Ovary (tissue), 3 donors: ENCODE data around the gene FREY1.

ENCODE experiments used
- EP300 ChIP-seq: sonication (generic); formaldehyde crosslinking; IDR thresholded peaks from one replicate; pipeline ENCODE4 v1.6.1; 2017; ENCODE audit warnings: antibody characterized with exemption
- POLR2A ChIP-seq: fragments of 450-650 bp; IDR thresholded peaks from one replicate; pipeline ENCODE4 v1.6.1; 2017; ENCODE audit warnings: antibody characterized with exemption, mild to moderate bottlenecking, moderate library complexity
- TF ChIP-seq, protein P1 (sequence below), 3 donors: fragments of 450-650 bp in 2 of 3; fragments of 200-600 bp in 1 of 3; IDR thresholded peaks; one replicate each; pipeline versions ENCODE4 v1.5.1 to v1.8.0; 2016 to 2022; ENCODE audit warnings: antibody characterized with exemption in 3 of 3, mild to moderate bottlenecking in 1 of 3
- donor health status: DM: no; HTN: no; CAD: no.

GRCh38 chr11:45902452-45903380, 4.4 kb downstream of the FREY1 start:
- no peak for TF ChIP-seq POLR2A
- TF ChIP-seq, protein P1, sequence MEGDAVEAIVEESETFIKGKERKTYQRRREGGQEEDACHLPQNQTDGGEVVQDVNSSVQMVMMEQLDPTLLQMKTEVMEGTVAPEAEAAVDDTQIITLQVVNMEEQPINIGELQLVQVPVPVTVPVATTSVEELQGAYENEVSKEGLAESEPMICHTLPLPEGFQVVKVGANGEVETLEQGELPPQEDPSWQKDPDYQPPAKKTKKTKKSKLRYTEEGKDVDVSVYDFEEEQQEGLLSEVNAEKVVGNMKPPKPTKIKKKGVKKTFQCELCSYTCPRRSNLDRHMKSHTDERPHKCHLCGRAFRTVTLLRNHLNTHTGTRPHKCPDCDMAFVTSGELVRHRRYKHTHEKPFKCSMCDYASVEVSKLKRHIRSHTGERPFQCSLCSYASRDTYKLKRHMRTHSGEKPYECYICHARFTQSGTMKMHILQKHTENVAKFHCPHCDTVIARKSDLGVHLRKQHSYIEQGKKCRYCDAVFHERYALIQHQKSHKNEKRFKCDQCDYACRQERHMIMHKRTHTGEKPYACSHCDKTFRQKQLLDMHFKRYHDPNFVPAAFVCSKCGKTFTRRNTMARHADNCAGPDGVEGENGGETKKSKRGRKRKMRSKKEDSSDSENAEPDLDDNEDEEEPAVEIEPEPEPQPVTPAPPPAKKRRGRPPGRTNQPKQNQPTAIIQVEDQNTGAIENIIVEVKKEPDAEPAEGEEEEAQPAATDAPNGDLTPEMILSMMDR (IDR thresholded peaks at IDR 0.05), result no peak
- TF ChIP-seq EP300, result no peak
